Glutamatergic neuron (in vitro differentiated cells): ENCODE results near the gene JPH3. TPM values are rescaled to one million over a fixed set of nuclear protein-coding genes. Genes with fewer than 3 reads are reported as not detected.
"Not testable (repeated sequence)": the region's sequence is repeated elsewhere in the genome, so short reads cannot be mapped to it uniquely, and the experiment has no call there.

ENCODE experiments used
- DNase-seq: peaks from one replicate; pipeline ENCODE4 v3.0.0; 2022
- H3K27ac Mint-ChIP-seq: one replicate; pipeline ENCODE4 v1.8.0; 2020; ENCODE audit warnings: mild to moderate bottlenecking, mixed read lengths, inconsistent platforms; ENCODE audit not compliant: unreplicated experiment
- H3K27me3 Mint-ChIP-seq: one replicate; pipeline ENCODE4 v1.8.0; 2020; ENCODE audit warnings: mild to moderate bottlenecking, moderate library complexity, mixed read lengths, inconsistent platforms; ENCODE audit not compliant: unreplicated experiment
- H3K36me3 Mint-ChIP-seq: one replicate; pipeline ENCODE4 v1.8.0; 2020; ENCODE audit warnings: mild to moderate bottlenecking, mixed read lengths, inconsistent platforms; ENCODE audit not compliant: unreplicated experiment
- H3K4me1 Mint-ChIP-seq: one replicate; pipeline ENCODE4 v1.8.0; 2020; ENCODE audit warnings: mild to moderate bottlenecking, low read depth, mixed read lengths, inconsistent platforms; ENCODE audit not compliant: unreplicated experiment
- H3K4me3 Mint-ChIP-seq: one replicate; pipeline ENCODE4 v1.8.0; 2020; ENCODE audit warnings: mild to moderate bottlenecking, mixed read lengths, inconsistent platforms; ENCODE audit not compliant: unreplicated experiment
- H3K9me3 Mint-ChIP-seq: one replicate; pipeline ENCODE4 v1.8.0; 2020; ENCODE audit warnings: mild to moderate bottlenecking, moderate library complexity, mixed read lengths, inconsistent platforms; ENCODE audit not compliant: unreplicated experiment
- CTCF ChIP-seq: fragments of 200-600 bp; sonication (generic); IDR thresholded peaks from one replicate; pipeline ENCODE4 v1.5.0; 2021; ENCODE audit not compliant: partially characterized antibody, unreplicated experiment
- total RNA-seq: library from RNA; stranded (reverse); fragmentation: NEBNext Ultra II Directional; extraction: Animal tissue kit (Norgen Biotek cat#: 25700); gene quantifications from one replicate; pipeline ENCODE4 v1.2.1, GENCODE V29; 2021; ENCODE audit not compliant: unreplicated experiment

Gene JPH3
- total RNA-seq, 1 donor from 2014 or later, result 10.5 TPM

- Mint-ChIP-seq H3K27me3 (peaks cover 4% of the 10 kb centered on the region), H3K4me3 (no peak overlapping the region)
These were observed 72.9 kb downstream of the JPH3 start for GRCh38 chr16:87675111-87675719.

GRCh38 chr16:87677830-87678229, 75.5 kb downstream of the JPH3 start:
- peaks cover 5% of the 10 kb centered on the region for H3K9me3 Mint-ChIP-seq
- H3K36me3 Mint-ChIP-seq, result no peaks in the 10 kb centered on the region
- peaks cover 11% of the 10 kb centered on the region for H3K27me3 Mint-ChIP-seq
- H3K4me1 Mint-ChIP-seq, result no peaks in the 10 kb centered on the region
- H3K4me3 Mint-ChIP-seq, result no peak overlapping the region
- H3K27ac Mint-ChIP-seq, result no peak overlapping the region
- DNase-seq, result no peak
- no peak for TF ChIP-seq CTCF

More at GRCh38 chr16:87675111-87675719, 72.9 kb downstream of the JPH3 start:
- Mint-ChIP-seq H3K4me1 (no peaks in the 10 kb centered on the region), H3K9me3 (no peaks in the 10 kb centered on the region), H3K27ac (no peak overlapping the region), H3K36me3 (no peaks in the 10 kb centered on the region)
- TF ChIP-seq CTCF, result no peak
- no peak for DNase-seq

GRCh38 chr16:87678618-87679017, 76.3 kb downstream of the JPH3 start:
- Mint-ChIP-seq H3K27me3 (peaks cover 11% of the 10 kb centered on the region), H3K4me3 (no peak overlapping the region)

GRCh38 chr16:87679593-87680271, 77.4 kb downstream of the JPH3 start:
- peaks cover 11% of the 10 kb centered on the region for H3K27me3 Mint-ChIP-seq
- H3K27ac Mint-ChIP-seq, result no peak overlapping the region
- H3K4me1 Mint-ChIP-seq, result no peaks in the 10 kb centered on the region
- no peak for DNase-seq
- no peak overlapping the region for H3K4me3 Mint-ChIP-seq
- peaks cover 5% of the 10 kb centered on the region for H3K9me3 Mint-ChIP-seq
- TF ChIP-seq CTCF, result no peak
- H3K36me3 Mint-ChIP-seq, result no peaks in the 10 kb centered on the region

More at GRCh38 chr16:87678618-87679017, 76.3 kb downstream of the JPH3 start:
- H3K36me3 Mint-ChIP-seq, result no peaks in the 10 kb centered on the region
- no peak overlapping the region for H3K27ac Mint-ChIP-seq
- no peaks in the 10 kb centered on the region for H3K4me1 Mint-ChIP-seq
- H3K9me3 Mint-ChIP-seq, result peaks cover 5% of the 10 kb centered on the region
- DNase-seq, result no peak
- no peak for TF ChIP-seq CTCF

GRCh38 chr16:87680272-87680644, 78.0 kb downstream of the JPH3 start:
- Mint-ChIP-seq H3K9me3 (peaks cover 5% of the 10 kb centered on the region), H3K4me3 (no peak overlapping the region), H3K4me1 (no peaks in the 10 kb centered on the region), H3K27me3 (peaks cover 11% of the 10 kb centered on the region), H3K27ac (no peak overlapping the region), H3K36me3 (no peaks in the 10 kb centered on the region)
- TF ChIP-seq CTCF, result no peak
- DNase-seq, result no peak

GRCh38 chr16:87681051-87681602, 78.8 kb downstream of the JPH3 start:
- H3K9me3 Mint-ChIP-seq, H3K36me3 Mint-ChIP-seq, DNase-seq, H3K27ac Mint-ChIP-seq, H3K4me3 Mint-ChIP-seq, H3K4me1 Mint-ChIP-seq: not testable (repeated sequence)
- H3K27me3 Mint-ChIP-seq, result peaks cover 11% of the 10 kb centered on the region
